Measurements from ENCODE around the gene C11orf54.

Gene C11orf54

DNA sequence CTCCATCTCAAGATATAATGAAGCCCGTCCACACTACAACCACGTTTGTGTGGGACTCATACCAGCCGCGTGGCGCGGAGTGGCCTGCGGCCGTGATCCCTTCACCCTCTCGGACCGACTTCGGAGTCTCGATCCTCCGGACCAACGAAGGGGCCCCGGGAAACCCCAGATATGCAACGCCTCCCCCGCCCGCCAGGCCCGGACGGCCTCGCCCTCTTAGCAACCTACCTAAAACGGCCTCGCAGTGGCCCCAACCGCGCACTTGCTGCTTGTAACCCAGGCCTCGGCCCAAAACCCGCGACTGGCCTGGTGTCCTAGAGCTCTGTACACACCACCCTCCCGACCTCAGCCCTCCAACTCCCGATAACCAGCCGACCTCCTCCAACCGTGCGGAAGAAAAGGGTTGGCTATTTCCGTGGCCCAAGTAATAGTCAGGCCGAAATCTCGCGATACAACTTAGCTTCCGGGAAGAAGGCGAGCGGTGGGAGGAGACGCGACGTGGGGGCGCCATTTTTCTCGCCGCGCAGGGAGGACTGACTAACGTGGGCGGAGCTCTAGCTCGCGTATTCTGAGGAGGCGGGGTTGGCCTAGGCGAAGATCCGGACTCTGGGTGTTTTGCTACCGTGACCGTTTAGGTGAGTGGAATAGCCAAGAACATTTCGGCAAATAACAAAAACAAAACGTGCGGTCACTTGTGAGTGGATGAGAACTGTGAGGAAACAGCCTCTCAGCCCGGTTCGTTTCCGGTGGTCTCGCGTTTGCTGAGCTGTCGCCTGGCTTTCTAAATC, at the start of gene C11orf54, which contains the start of gene TAF1D:
C11orf54 (plus strand) TSS at position 579 of the 788 bp plus-strand sequence. CDS start 5,722 bp downstream, outside the sequence.
TAF1D (minus strand) TSS at position 402 of the 788 bp plus-strand sequence. CDS start 2,191 bp downstream, outside the sequence.
- DNase-seq, result peak; percentile 61

DNA sequence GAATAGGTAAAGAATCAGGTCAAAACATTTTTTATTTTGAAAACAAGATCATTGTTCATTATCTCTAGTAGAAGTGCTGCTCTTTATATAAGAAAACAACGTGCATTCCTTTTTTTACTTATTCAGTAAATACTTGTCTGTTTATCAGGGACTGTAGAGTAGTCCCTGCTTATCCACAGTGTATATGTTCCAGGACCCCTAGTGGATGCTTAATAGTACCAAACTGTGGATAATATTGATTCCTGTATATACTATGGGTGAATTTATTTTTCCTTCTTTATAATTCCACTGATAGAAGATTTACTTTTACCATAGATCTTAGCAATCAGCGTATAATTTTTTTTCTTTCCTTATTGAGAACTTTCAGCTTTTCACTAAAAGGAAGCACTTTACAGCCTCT, 47.4 kb upstream of the C11orf54 start:
- DNase-seq, result no peak

DNA sequence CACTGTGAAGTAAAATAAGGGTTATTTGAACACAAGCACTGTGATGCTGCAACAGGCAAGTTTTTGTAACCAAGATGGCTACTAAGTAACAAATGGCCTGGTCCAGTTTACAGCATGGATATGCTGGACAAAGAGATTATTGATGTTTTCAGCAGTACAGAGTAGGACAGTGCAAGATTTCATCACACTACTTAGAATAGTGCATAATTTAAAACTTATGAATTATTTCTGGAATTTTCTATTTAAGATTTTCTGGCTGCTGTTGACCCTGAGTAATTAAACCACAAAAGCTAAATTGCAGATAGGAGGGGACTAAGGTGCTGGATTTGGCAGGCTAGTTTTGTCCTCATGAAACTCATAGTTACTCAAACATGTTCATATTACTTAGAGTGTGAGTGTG, 46.9 kb upstream of the C11orf54 start:
- DNase-seq, result no peak

- DNase-seq, result no peak
Observed at GRCh38 chr11:93697611-93698010, 43.9 kb upstream of the C11orf54 start.

GRCh38 chr11:93700830-93701229, 40.6 kb upstream of the C11orf54 start:
- no peak for DNase-seq

DNA sequence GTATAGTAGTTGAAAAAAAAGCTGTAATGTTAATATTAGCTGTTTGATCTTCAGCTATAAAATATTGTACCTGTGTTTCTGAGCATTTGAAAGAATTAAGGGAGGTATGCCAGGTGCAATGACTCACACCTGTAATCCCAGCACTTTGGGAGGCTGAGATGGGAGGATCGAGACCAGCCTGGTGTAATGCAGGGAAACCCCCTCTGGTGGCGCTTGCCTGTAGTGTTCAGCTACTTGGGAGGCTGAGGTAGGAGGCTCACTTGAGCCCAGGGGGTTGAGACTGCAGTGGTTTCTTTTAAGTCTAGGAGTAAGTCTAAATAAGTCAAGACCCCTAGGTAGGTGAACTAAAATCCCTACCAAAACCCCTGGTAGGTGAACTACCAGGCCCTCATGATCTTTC, 37.2 kb upstream of the C11orf54 start:
- no peak for DNase-seq

GRCh38 chr11:93710239-93710638, 31.2 kb upstream of the C11orf54 start:
- DNase-seq, result no peak

DNA sequence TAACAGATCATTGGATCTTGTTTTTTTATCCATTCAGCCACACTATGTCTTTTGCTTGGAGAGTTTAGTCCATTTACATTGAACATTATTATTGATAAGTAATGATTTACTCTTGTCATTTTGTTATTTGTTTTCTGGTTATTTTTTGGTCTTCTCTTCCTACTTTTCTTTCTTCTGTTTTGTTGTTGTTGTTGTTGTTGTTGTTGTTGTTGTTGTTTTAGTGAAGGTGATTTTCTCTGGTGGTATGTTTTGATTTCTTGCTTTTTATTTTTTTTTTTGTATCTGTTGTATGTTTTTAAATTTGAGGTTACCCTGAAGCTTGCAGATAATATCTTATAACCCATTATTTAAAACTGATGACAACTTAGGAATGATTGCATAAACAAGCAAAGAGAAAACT, 28.8 kb upstream of the C11orf54 start:
- no peak for DNase-seq

GRCh38 chr11:93715797-93716396, 25.6 kb upstream of the C11orf54 start:
- no peak for DNase-seq

GRCh38 chr11:93717501-93717900, 24.0 kb upstream of the C11orf54 start:
- no peak for DNase-seq

GRCh38 chr11:93718057-93718563, 23.4 kb upstream of the C11orf54 start:
- no peak for DNase-seq

DNA sequence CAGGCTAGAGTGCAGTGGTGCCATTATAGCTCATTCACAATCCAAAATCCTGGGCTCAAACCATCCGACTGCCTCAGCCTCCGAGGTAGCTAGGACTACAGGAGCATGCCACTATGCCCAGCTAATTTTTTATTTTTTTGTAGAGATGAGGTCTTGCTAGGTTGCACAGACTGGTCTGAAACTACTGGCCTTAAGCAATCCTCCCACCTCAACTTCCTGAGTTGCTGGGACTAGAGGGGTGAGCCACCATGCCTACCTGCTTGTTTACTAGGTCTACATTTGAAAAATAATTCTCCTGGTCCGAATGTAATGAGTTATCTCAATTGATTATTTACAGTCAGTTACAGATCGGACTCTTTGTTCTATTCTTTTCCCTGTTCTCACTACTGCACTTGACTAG, 22.2 kb upstream of the C11orf54 start:
- DNase-seq, result no peak

GRCh38 chr11:93720522-93720921, 20.9 kb upstream of the C11orf54 start:
- DNase-seq, result no peak

GRCh38 chr11:93724089-93724488, 17.4 kb upstream of the C11orf54 start:
- DNase-seq, result no peak

- DNase-seq, result no peak
Observed at GRCh38 chr11:93727985-93728791, 13.3 kb upstream of the C11orf54 start.

DNA sequence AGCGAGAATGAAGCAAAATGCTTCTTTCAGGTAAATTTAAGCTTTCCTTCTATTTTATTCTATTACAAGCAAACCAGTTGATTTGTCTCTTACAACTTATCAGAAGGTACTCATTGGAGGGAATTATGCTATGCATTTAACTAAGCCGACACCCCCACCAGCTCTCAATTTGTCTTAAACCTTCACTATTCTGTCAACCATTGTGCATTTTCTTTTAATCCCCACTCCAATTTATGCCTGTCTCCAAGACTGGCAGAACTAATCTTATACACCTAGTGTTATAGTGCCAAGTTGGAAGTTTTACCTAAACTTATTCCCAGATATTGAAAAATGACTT, 12.7 kb upstream of the C11orf54 start:
- no peak for DNase-seq

DNA sequence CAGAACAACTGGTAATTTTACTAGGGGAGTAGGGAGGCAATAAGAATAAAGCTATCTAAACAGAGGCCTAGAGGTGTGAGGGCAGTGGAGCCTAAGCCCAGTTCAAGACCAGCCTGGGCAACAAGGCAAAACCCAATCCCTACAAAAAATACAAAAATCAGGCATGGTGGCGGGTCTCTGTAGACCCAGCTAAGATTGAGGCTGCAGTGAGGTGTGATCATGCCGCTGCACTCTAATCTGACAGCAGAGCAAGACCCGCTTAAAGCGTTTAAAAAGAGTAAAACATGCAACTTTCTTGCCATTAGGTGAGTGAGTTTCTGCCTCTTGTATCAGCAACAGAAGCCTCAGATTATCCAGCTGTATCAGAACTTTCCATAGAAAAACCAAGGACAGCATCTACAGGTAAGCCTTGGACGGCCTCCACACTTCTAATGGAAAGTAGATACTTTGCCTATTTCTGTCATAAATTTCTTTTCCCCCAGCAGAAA, 12.3 kb upstream of the C11orf54 start:
- no peak for DNase-seq

DNA sequence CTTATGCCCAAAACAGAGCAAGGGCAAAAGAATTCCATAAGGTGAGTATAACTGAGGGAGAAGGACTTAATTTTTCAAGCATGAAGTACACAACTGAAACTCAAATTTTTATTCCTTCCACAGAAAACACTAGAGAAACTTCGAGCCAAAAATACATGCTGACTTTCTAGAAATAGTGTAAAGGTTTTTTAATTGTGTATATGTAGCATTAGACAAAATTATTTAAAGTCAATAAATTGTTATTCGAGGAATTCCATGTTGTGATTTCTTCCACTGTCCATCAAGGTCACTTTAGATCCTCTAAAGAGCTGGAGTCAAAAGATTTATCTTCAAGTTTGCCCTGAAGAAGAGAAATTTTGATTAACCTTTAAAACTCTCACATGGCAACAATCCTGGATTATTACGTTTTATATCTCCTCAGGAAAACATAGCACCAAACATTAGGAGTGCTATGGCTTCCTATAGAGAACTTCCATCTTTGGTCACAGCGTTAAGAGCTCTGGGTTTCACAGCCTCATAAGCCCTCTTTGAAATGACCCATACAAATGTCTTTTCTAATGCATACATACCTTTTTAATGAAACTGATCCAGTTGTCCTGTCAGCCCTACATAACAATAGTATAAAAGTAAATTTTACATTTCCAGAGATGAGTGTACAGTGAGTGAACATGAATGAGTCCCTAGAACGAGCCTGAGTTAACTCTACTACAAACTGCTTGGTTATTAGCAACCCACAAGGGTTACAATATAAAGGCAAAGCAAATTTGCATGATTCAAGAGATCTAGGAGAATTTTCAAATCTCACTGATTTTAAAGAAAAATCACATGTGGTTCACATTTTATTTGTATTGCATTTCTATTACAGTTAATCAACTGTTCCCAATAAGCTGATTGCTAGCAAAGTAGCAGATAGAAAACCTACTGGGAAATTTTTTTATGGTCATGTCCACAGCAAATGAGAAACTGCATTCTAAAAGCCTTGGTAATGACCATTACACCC, 11.1 kb upstream of the C11orf54 start:
- no peak for DNase-seq

- no peak for DNase-seq
Observed at GRCh38 chr11:93732237-93732892, 9.1 kb upstream of the C11orf54 start.

GRCh38 chr11:93733474-93733873, 8.0 kb upstream of the C11orf54 start:
- DNase-seq, result no peak

- DNase-seq, result no peak
Observed at GRCh38 chr11:93734427-93735222, 6.8 kb upstream of the C11orf54 start.

All from 8988T (cell line).